OCI-LY7 (cell line): Measurements from ENCODE around the gene B4GALNT4.

Experiments used
- CTCF ChIP-seq: fragments of 200-600 bp; sonication (generic); conservative IDR thresholded peaks from 2 replicates; pipeline ENCODE4 v1.5.1; 2014; ENCODE audit warnings: mild to moderate bottlenecking, antibody characterized with exemption, low read length, moderate library complexity, mixed read lengths
- EZH2phosphoT487 ChIP-seq: fragments of 200-600 bp; sonication (generic); IDR thresholded peaks from 2 replicates; pipeline ENCODE4 v1.6.1; 2018; ENCODE audit warnings: low read depth, borderline replicate concordance, mild to moderate bottlenecking, mixed run types, antibody characterized with exemption, low read length, moderate library complexity, mixed read lengths

- TF ChIP-seq CTCF = no peak
- no peak for TF ChIP-seq EZH2phosphoT487
Observed at GRCh38 chr11:379205-380094, 10.2 kb downstream of the B4GALNT4 start.
